CD14-positive monocyte (primary cell): ENCODE data around the gene STAP1. TPM values are rescaled to one million over a fixed set of nuclear protein-coding genes. Genes with fewer than 3 reads are reported as not detected.
A peak's percentile ranks its signal among the peaks of the same experiment; 100 is the strongest.
"Not testable (repeated sequence)": the region's sequence is repeated elsewhere in the genome, so short reads cannot be mapped to it uniquely, and the experiment has no call there.

Source experiments
- DNase-seq, 3 donors: peaks; one replicate each; pipeline ENCODE4 v3.0.0-alpha.2; 2011 to 2022
- H2AFZ ChIP-seq: 2 replicates; pipeline ENCODE4 v1.6.0; 2012; ENCODE audit warnings: mild to moderate bottlenecking, low read depth, low read length, inconsistent platforms; ENCODE audit not compliant: insufficient read depth, poor library complexity, severe bottlenecking
- H3K27ac ChIP-seq, 2 donors: 1 replicate in 1 of 2; 2 replicates in 1 of 2; pipeline ENCODE4 v1.5.1; 2012 to 2013; ENCODE audit warnings: low read length in 2 of 2, control low read depth in 1 of 2, inconsistent platforms in 1 of 2, low read depth in 1 of 2, mild to moderate bottlenecking in 1 of 2
- H3K27me3 ChIP-seq, 2 donors: one replicate each; pipeline versions ENCODE4 v1.6.0 to v1.6.1; 2011 to 2013; ENCODE audit warnings: low read length in 2 of 2; ENCODE audit not compliant: control insufficient read depth in 2 of 2, insufficient read depth in 2 of 2
- H3K36me3 ChIP-seq, 2 donors: replicated peaks in 1 of 2; 1 replicate in 1 of 2; 2 replicates in 1 of 2; pipeline versions ENCODE4 v1.5.1 to v1.6.1; 2012 to 2013; ENCODE audit warnings: low read length in 2 of 2, control low read depth in 1 of 2, inconsistent platforms in 1 of 2, mild to moderate bottlenecking in 1 of 2; ENCODE audit not compliant: insufficient read depth in 2 of 2, control insufficient read depth in 1 of 2
- H3K4me1 ChIP-seq, 2 donors: 1 replicate in 1 of 2; 2 replicates in 1 of 2; pipeline versions ENCODE4 v1.5.1 to v1.6.1; 2012 to 2013; ENCODE audit warnings: low read length in 2 of 2, control low read depth in 1 of 2, inconsistent platforms in 1 of 2, mild to moderate bottlenecking in 1 of 2, moderate library complexity in 1 of 2; ENCODE audit not compliant: insufficient read depth in 2 of 2, control insufficient read depth in 1 of 2
- H3K4me2 ChIP-seq: replicated peaks from 2 replicates; pipeline ENCODE3; 2012; ENCODE audit warnings: low read length, moderate library complexity, mild to moderate bottlenecking; ENCODE audit not compliant: poor library complexity, severe bottlenecking; ENCODE audit errors: extremely low read depth
- H3K4me3 ChIP-seq, 3 experiments: fragments of 200-600 bp in 1 of 3; sonication (generic) in 1 of 3; replicated peaks in 1 of 3; 1 replicate in 2 of 3; 2 replicates in 1 of 3; pipeline ENCODE4 v1.5.1; 2011 to 2013; ENCODE audit warnings: low read length in 3 of 3, mild to moderate bottlenecking in 3 of 3, control low read depth in 2 of 3, low read depth in 2 of 3, inconsistent platforms in 1 of 3, moderate library complexity in 1 of 3
- H3K79me2 ChIP-seq: 2 replicates; pipeline ENCODE4 v1.6.0; 2012; ENCODE audit warnings: mild to moderate bottlenecking, control low read depth, inconsistent platforms, low read length, moderate library complexity; ENCODE audit not compliant: insufficient read depth
- H3K9ac ChIP-seq: 2 replicates; pipeline ENCODE4 v1.6.0; 2017; ENCODE audit warnings: low read length, mild to moderate bottlenecking; ENCODE audit not compliant: insufficient read depth, poor library complexity, severe bottlenecking
- H3K9me3 ChIP-seq, 2 donors: replicated peaks in 1 of 2; 1 replicate in 1 of 2; 2 replicates in 1 of 2; pipeline versions ENCODE4 v1.5.1 to v1.6.1; 2012 to 2013; ENCODE audit warnings: low read length in 2 of 2, control low read depth in 1 of 2; ENCODE audit not compliant: control insufficient read depth in 1 of 2, insufficient read depth in 1 of 2
- H4K20me1 ChIP-seq: 2 replicates; pipeline ENCODE4 v1.6.0; 2012; ENCODE audit warnings: mild to moderate bottlenecking, low read length, control low read depth, moderate library complexity; ENCODE audit not compliant: insufficient read depth
- H3K27ac Mint-ChIP-seq, 7 donors: one replicate each; pipeline ENCODE4 v1.8.0; 2020; ENCODE audit warnings: mild to moderate bottlenecking in 7 of 7, mixed read lengths in 7 of 7, moderate library complexity in 6 of 7, inconsistent platforms in 2 of 7
- H3K27me3 Mint-ChIP-seq, 3 donors: one replicate each; pipeline ENCODE4 v1.8.0; 2021 to 2022; ENCODE audit warnings: low read depth in 3 of 3, mild to moderate bottlenecking in 3 of 3, mixed read lengths in 3 of 3, moderate library complexity in 3 of 3, inconsistent platforms in 1 of 3
- H3K36me3 Mint-ChIP-seq, 2 donors: one replicate each; pipeline ENCODE4 v1.8.0; 2020; ENCODE audit warnings: mixed read lengths in 2 of 2, inconsistent platforms in 1 of 2, mild to moderate bottlenecking in 1 of 2
- H3K4me1 Mint-ChIP-seq: one replicate; pipeline ENCODE4 v1.8.0; 2020; ENCODE audit warnings: mild to moderate bottlenecking, mixed read lengths
- H3K4me3 Mint-ChIP-seq, 2 donors: one replicate each; pipeline ENCODE4 v1.8.0; 2020; ENCODE audit warnings: mild to moderate bottlenecking in 2 of 2, mixed read lengths in 2 of 2, moderate library complexity in 1 of 2
- H3K9me3 Mint-ChIP-seq, 7 donors: one replicate each; pipeline ENCODE4 v1.8.0; 2020 to 2022; ENCODE audit warnings: mixed read lengths in 7 of 7, mild to moderate bottlenecking in 6 of 7, moderate library complexity in 6 of 7, inconsistent platforms in 2 of 7
- WGBS: methylation state at CpG from one replicate; pipeline ENCODE4 v1.1.5; 2013; ENCODE audit warnings: missing lambda C conversion rate; ENCODE audit not compliant: insufficient coverage; 5-methylcytosine and 5-hydroxymethylcytosine counted together
- intact Hi-C, 2 donors: fragments of 100-400 bp; cut with micrococcal nuclease; formaldehyde crosslinking; loops; one replicate each; pipeline versions ENCODE4 v1.15.0 to v1.15.1; 2023
- polyA plus RNA-seq, 3 donors: library from polyadenylated mRNA; depleted of rRNA in 1 of 3; unstranded in 2 of 3; stranded (reverse) in 1 of 3; fragments of 300-500 nt in 2 of 3; fragments of >200 nt in 1 of 3; fragmentation: Illumina TruSeq in 2 of 3; gene quantifications; 1 replicate in 2 of 3; 2 replicates in 1 of 3; pipeline ENCODE4 v1.2.3, GENCODE V29; 2012 to 2021
- TF ChIP-seq, protein P1 (sequence below): fragments of 200-600 bp; IDR thresholded peaks from one replicate; pipeline ENCODE4 v1.8.0; 2022; ENCODE audit warnings: antibody characterized with exemption, mild to moderate bottlenecking

STAP1 gene
- polyA plus RNA-seq, 3 donors: 0.13 to 0.14 TPM; not detected in 1

- intact Hi-C loops: no loop called here
- Mint-ChIP-seq H3K9me3 (no peaks in the 10 kb centered on the region), H3K27me3 (no peaks in the 10 kb centered on the region), H3K27ac (peak overlapping the region in 4 of 7 donors; percentile 14 to 77 (median 56)), H3K4me1 (peaks cover 19% of the 10 kb centered on the region), H3K36me3 (peaks cover 60 to 81% of the 10 kb centered on the region in 2 donors), H3K4me3 (no peak overlapping the region)
- no peak overlapping the region for H3K27ac ChIP-seq
- H2AFZ ChIP-seq: no peak overlapping the region
- DNase-seq: no peak
- H4K20me1 ChIP-seq: peaks cover 29% of the 10 kb centered on the region
- H3K4me2 ChIP-seq: no peak overlapping the region
- H3K27me3 ChIP-seq: no peaks in the 10 kb centered on the region
- peaks cover 73% of the 10 kb centered on the region for H3K79me2 ChIP-seq
- no peak overlapping the region for H3K4me3 ChIP-seq
- peaks cover 32 to 55% of the 10 kb centered on the region in 2 donors for H3K36me3 ChIP-seq
- H3K4me1 ChIP-seq: peaks cover 0 to 4% of the 10 kb centered on the region in 2 donors
- TF ChIP-seq, protein P1, sequence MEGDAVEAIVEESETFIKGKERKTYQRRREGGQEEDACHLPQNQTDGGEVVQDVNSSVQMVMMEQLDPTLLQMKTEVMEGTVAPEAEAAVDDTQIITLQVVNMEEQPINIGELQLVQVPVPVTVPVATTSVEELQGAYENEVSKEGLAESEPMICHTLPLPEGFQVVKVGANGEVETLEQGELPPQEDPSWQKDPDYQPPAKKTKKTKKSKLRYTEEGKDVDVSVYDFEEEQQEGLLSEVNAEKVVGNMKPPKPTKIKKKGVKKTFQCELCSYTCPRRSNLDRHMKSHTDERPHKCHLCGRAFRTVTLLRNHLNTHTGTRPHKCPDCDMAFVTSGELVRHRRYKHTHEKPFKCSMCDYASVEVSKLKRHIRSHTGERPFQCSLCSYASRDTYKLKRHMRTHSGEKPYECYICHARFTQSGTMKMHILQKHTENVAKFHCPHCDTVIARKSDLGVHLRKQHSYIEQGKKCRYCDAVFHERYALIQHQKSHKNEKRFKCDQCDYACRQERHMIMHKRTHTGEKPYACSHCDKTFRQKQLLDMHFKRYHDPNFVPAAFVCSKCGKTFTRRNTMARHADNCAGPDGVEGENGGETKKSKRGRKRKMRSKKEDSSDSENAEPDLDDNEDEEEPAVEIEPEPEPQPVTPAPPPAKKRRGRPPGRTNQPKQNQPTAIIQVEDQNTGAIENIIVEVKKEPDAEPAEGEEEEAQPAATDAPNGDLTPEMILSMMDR: no peak
- H3K9ac ChIP-seq: no peak overlapping the region
- H3K9me3 ChIP-seq: no peaks in the 10 kb centered on the region
- WGBS: no CpG with 5 or more reads among the region's 2 CpGs
These were observed 36.3 kb upstream of the STAP1 start for GRCh38 chr4:67522230-67522629.

DNA sequence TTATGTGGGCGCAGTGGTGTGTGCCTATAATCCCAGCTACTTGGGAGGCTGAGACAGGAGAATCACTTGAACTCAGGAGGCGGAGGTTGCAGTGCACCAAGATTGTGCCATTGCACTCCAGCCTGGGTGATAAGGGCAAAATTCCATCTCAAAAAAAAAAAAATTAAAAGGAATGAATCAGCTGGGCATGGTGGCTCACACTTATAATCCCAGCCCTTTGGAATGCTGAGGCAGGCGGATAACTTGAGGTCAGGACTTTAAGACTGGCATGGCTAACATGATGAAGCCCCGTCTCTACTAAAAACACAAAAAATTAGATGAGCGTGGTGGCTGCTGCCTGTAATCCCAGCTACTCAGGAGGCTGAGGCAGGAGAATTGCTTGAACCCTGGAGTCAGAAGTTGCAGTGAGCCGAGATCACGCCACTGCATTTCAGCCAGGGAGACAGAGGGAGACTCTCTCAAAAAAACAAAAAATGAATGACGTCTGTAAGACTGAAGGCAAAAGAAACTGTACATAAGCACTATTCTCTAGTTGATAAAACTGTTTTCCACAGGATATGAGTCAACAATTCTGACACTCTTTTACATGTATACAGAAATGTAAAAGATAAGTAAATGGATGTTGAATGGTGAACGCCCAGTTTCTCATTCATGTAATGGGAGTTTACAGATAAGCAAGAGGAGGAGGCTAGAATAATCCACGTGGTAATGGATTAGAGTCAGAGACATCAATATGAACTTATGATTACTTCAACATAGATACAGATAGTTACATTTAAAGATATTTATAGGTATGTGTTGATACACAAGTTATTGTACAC, 35.5 kb upstream of the STAP1 start:
- H2AFZ ChIP-seq: no peak overlapping the region
- no peak overlapping the region for H3K9ac ChIP-seq

DNA sequence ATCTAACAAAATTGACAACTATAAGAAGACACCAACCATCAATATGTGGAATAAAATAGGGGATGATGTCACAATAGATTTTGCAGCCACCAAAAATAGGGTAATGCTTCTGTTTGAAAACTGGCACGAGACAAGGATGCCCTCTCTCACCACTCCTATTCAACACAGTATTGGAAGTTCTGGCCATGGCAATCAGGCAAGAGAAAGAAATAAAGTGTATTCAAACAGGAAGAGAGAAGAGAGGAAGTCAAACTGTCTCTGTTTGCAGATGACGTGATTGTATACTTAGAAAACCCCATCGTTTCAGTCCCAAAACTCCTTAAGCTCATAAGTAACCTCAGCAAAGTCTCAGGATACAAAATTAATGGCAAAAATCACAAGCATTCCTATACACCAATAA, 34.4 kb upstream of the STAP1 start:
- H3K27ac Mint-ChIP-seq: peak overlapping the region in 1 of 7 donors; percentile 11
- H3K9ac ChIP-seq, H3K4me3 Mint-ChIP-seq, H3K27ac ChIP-seq, H3K4me1 ChIP-seq, H3K9me3 Mint-ChIP-seq, H3K9me3 ChIP-seq, H2AFZ ChIP-seq, DNase-seq, H3K27me3 ChIP-seq, H3K27me3 Mint-ChIP-seq, H3K4me3 ChIP-seq, H3K4me2 ChIP-seq, intact Hi-C loops: not testable (repeated sequence)
- H4K20me1 ChIP-seq: peaks cover 35% of the 10 kb centered on the region
- H3K36me3 ChIP-seq: peaks cover 25 to 52% of the 10 kb centered on the region in 2 donors
- H3K79me2 ChIP-seq: peaks cover 91% of the 10 kb centered on the region
- H3K4me1 Mint-ChIP-seq: peaks cover 19% of the 10 kb centered on the region
- peaks cover 60 to 79% of the 10 kb centered on the region in 2 donors for H3K36me3 Mint-ChIP-seq
- 88% methylated on average over 1 of the region's 3 CpGs for WGBS

More for the DNA sequence above, 35.5 kb upstream of the STAP1 start:
- Histone ChIP-seq H3K36me3 (peaks cover 25 to 54% of the 10 kb centered on the region in 2 donors), H4K20me1 (peaks cover 35% of the 10 kb centered on the region), H3K79me2 (peaks cover 80% of the 10 kb centered on the region), H3K4me2 (no peak overlapping the region), H3K9me3 (no peaks in the 10 kb centered on the region), H3K27me3 (no peaks in the 10 kb centered on the region), H3K4me1 (peaks cover 0 to 4% of the 10 kb centered on the region in 2 donors), H3K4me3 (no peak overlapping the region), H3K27ac (no peak overlapping the region)
- Mint-ChIP-seq H3K27me3 (no peaks in the 10 kb centered on the region), H3K9me3 (no peaks in the 10 kb centered on the region), H3K36me3 (peaks cover 61 to 81% of the 10 kb centered on the region in 2 donors), H3K27ac (peak overlapping the region in 2 of 7 donors; percentile 46 to 73), H3K4me1 (peaks cover 19% of the 10 kb centered on the region), H3K4me3 (no peak overlapping the region)
- TF ChIP-seq, protein P1: no peak
- 93% methylated on average over 3 of the region's 10 CpGs for WGBS
- intact Hi-C loops: no loop called here
- DNase-seq: no peak
